ENCODE results near the gene CREB3.

Gene CREB3

GRCh38 chr9:35759795-35760194 is 27.3 kb downstream of the CREB3 start:
- H2BK120ac ChIP-seq (ENCODE audit: insufficient read depth, low read length, poor library complexity), result no peak overlapping the region
- H3K79me1 ChIP-seq (ENCODE audit: low read length), result peaks cover 9% of the 10 kb centered on the region
- H4K91ac ChIP-seq (ENCODE audit: low read depth, low read length), result no peak overlapping the region
- no peak for DNase-seq
- no peak overlapping the region for H2BK5ac ChIP-seq (ENCODE audit: low read depth, low read length, poor library complexity)
- no peak overlapping the region for H3K9ac ChIP-seq (ENCODE audit: low read length)
- H3K18ac ChIP-seq (ENCODE audit: low read length), result no peak overlapping the region
- H3K27me3 ChIP-seq (ENCODE audit: insufficient read depth, low read length), result no peaks in the 10 kb centered on the region
- no peak overlapping the region for H2AFZ ChIP-seq (ENCODE audit: insufficient read depth, low read length, poor library complexity)
- no peak overlapping the region for H3K4ac ChIP-seq (ENCODE audit: low read depth, low read length)
- H3K36me3 ChIP-seq (ENCODE audit: control insufficient read depth in 1 of 2, insufficient read depth in 2 of 2, low read length in 2 of 2), result no peaks in the 10 kb centered on the region
- no peak overlapping the region for H4K12ac ChIP-seq (ENCODE audit: low read depth, low read length)
- no CpG with 5 or more reads among the region's 4 CpGs for WGBS (ENCODE audit: extremely low coverage, insufficient coverage, insufficient read length)
- H2AK5ac ChIP-seq (ENCODE audit: low read length), result no peak overlapping the region
- H3K4me1 ChIP-seq (ENCODE audit: control insufficient read depth in 1 of 2, insufficient read depth in 2 of 2, low read length in 2 of 2), result peaks cover 0 to 12% of the 10 kb centered on the region in 2 experiments
- no peak overlapping the region for H2BK12ac ChIP-seq (ENCODE audit: low read length)
- H3K4me3 ChIP-seq (ENCODE audit: low read depth, low read length), result no peak overlapping the region
- H3K4me2 ChIP-seq (ENCODE audit: low read length), result no peak overlapping the region
- H3K23ac ChIP-seq (ENCODE audit: low read length), result no peak overlapping the region
- no peaks in the 10 kb centered on the region for H3K79me2 ChIP-seq (ENCODE audit: control insufficient read depth, insufficient read depth, low read length, poor library complexity)
- H3K9me3 ChIP-seq (ENCODE audit: insufficient read depth, low read depth, low read length), result no peaks in the 10 kb centered on the region
- H4K8ac ChIP-seq (ENCODE audit: low read depth, low read length), result no peak overlapping the region
- H3K14ac ChIP-seq (ENCODE audit: low read length), result no peak overlapping the region
- H3K27ac ChIP-seq (ENCODE audit: low read depth, low read length), result no peak overlapping the region

GRCh38 chr9:35760651-35761050 is 28.2 kb downstream of the CREB3 start:
- Histone ChIP-seq H3K4ac (ENCODE audit: low read depth, low read length) (no peak overlapping the region), H3K79me1 (ENCODE audit: low read length) (peaks cover 9% of the 10 kb centered on the region), H3K18ac (ENCODE audit: low read length) (no peak overlapping the region), H2BK12ac (ENCODE audit: low read length) (no peak overlapping the region), H2AK5ac (ENCODE audit: low read length) (no peak overlapping the region), H4K91ac (ENCODE audit: low read depth, low read length) (no peak overlapping the region), H3K36me3 (ENCODE audit: control insufficient read depth in 1 of 2, insufficient read depth in 2 of 2, low read length in 2 of 2) (no peaks in the 10 kb centered on the region), H3K4me3 (ENCODE audit: low read depth, low read length) (no peak overlapping the region), H3K27me3 (ENCODE audit: insufficient read depth, low read length) (no peaks in the 10 kb centered on the region), H3K9me3 (ENCODE audit: insufficient read depth, low read depth, low read length) (no peaks in the 10 kb centered on the region), H3K23ac (ENCODE audit: low read length) (no peak overlapping the region), H2AFZ (ENCODE audit: insufficient read depth, low read length, poor library complexity) (no peak overlapping the region), H3K9ac (ENCODE audit: low read length) (no peak overlapping the region), H2BK5ac (ENCODE audit: low read depth, low read length, poor library complexity) (no peak overlapping the region), H2BK120ac (ENCODE audit: insufficient read depth, low read length, poor library complexity) (no peak overlapping the region), H3K79me2 (ENCODE audit: control insufficient read depth, insufficient read depth, low read length, poor library complexity) (no peaks in the 10 kb centered on the region), H4K12ac (ENCODE audit: low read depth, low read length) (no peak overlapping the region), H3K27ac (ENCODE audit: low read depth, low read length) (no peak overlapping the region), H3K4me2 (ENCODE audit: low read length) (no peak overlapping the region), H3K4me1 (ENCODE audit: control insufficient read depth in 1 of 2, insufficient read depth in 2 of 2, low read length in 2 of 2) (peaks cover 0 to 12% of the 10 kb centered on the region in 2 experiments), H3K14ac (ENCODE audit: low read length) (no peak overlapping the region), H4K8ac (ENCODE audit: low read depth, low read length) (no peak overlapping the region)
- DNase-seq, result peak in 1 of 2 donors; percentile 31
- no CpG with 5 or more reads among the region's 2 CpGs for WGBS (ENCODE audit: extremely low coverage, insufficient coverage, insufficient read length)

- no peak overlapping the region for H2AFZ ChIP-seq (ENCODE audit: insufficient read depth, low read length, poor library complexity)
- H2AK5ac ChIP-seq (ENCODE audit: low read length), result no peak overlapping the region
- no peaks in the 10 kb centered on the region for H3K27me3 ChIP-seq (ENCODE audit: insufficient read depth, low read length)
- no peaks in the 10 kb centered on the region for H3K79me1 ChIP-seq (ENCODE audit: low read length)
- no peak overlapping the region for H4K8ac ChIP-seq (ENCODE audit: low read depth, low read length)
- no peak overlapping the region for H3K9ac ChIP-seq (ENCODE audit: low read length)
- no peak overlapping the region for H2BK120ac ChIP-seq (ENCODE audit: insufficient read depth, low read length, poor library complexity)
- H2BK12ac ChIP-seq (ENCODE audit: low read length), result no peak overlapping the region
- no peak overlapping the region for H3K27ac ChIP-seq (ENCODE audit: low read depth, low read length)
- DNase-seq, result no peak
- no peak overlapping the region for H2BK5ac ChIP-seq (ENCODE audit: low read depth, low read length, poor library complexity)
- peaks cover 0 to 5% of the 10 kb centered on the region in 2 experiments for H3K4me1 ChIP-seq (ENCODE audit: control insufficient read depth in 1 of 2, insufficient read depth in 2 of 2, low read length in 2 of 2)
- no peaks in the 10 kb centered on the region for H3K9me3 ChIP-seq (ENCODE audit: insufficient read depth, low read depth, low read length)
- H3K4ac ChIP-seq (ENCODE audit: low read depth, low read length), result no peak overlapping the region
- H3K18ac ChIP-seq (ENCODE audit: low read length), result no peak overlapping the region
- WGBS (ENCODE audit: extremely low coverage, insufficient coverage, insufficient read length), result no CpG with 5 or more reads among the region's 2 CpGs
- no peaks in the 10 kb centered on the region for H3K36me3 ChIP-seq (ENCODE audit: control insufficient read depth in 1 of 2, insufficient read depth in 2 of 2, low read length in 2 of 2)
- H4K12ac ChIP-seq (ENCODE audit: low read depth, low read length), result no peak overlapping the region
- H3K23ac ChIP-seq (ENCODE audit: low read length), result no peak overlapping the region
- H3K4me2 ChIP-seq (ENCODE audit: low read length), result no peak overlapping the region
- no peak overlapping the region for H3K4me3 ChIP-seq (ENCODE audit: low read depth, low read length)
- H4K91ac ChIP-seq (ENCODE audit: low read depth, low read length), result no peak overlapping the region
- no peaks in the 10 kb centered on the region for H3K79me2 ChIP-seq (ENCODE audit: control insufficient read depth, insufficient read depth, low read length, poor library complexity)
- H3K14ac ChIP-seq (ENCODE audit: low read length), result no peak overlapping the region
Observed at GRCh38 chr9:35763181-35763580, 30.7 kb downstream of the CREB3 start.

- H4K8ac ChIP-seq (ENCODE audit: low read depth, low read length), result no peak overlapping the region
- H3K4me2 ChIP-seq (ENCODE audit: low read length), result no peak overlapping the region
- H2BK12ac ChIP-seq (ENCODE audit: low read length), result no peak overlapping the region
- no peak overlapping the region for H3K14ac ChIP-seq (ENCODE audit: low read length)
- DNase-seq, result no peak
- no peak overlapping the region for H3K27ac ChIP-seq (ENCODE audit: low read depth, low read length)
- no peak overlapping the region for H2AFZ ChIP-seq (ENCODE audit: insufficient read depth, low read length, poor library complexity)
- no CpG with 5 or more reads among the region's 1 CpG for WGBS (ENCODE audit: extremely low coverage, insufficient coverage, insufficient read length)
- no peaks in the 10 kb centered on the region for H3K36me3 ChIP-seq (ENCODE audit: control insufficient read depth in 1 of 2, insufficient read depth in 2 of 2, low read length in 2 of 2)
- no peaks in the 10 kb centered on the region for H3K9me3 ChIP-seq (ENCODE audit: insufficient read depth, low read depth, low read length)
- no peak overlapping the region for H2AK5ac ChIP-seq (ENCODE audit: low read length)
- H3K79me1 ChIP-seq (ENCODE audit: low read length), result no peaks in the 10 kb centered on the region
- no peak overlapping the region for H3K4ac ChIP-seq (ENCODE audit: low read depth, low read length)
- H2BK5ac ChIP-seq (ENCODE audit: low read depth, low read length, poor library complexity), result no peak overlapping the region
- H3K79me2 ChIP-seq (ENCODE audit: control insufficient read depth, insufficient read depth, low read length, poor library complexity), result no peaks in the 10 kb centered on the region
- peaks cover 0 to 5% of the 10 kb centered on the region in 2 experiments for H3K4me1 ChIP-seq (ENCODE audit: control insufficient read depth in 1 of 2, insufficient read depth in 2 of 2, low read length in 2 of 2)
- no peak overlapping the region for H3K4me3 ChIP-seq (ENCODE audit: low read depth, low read length)
- H3K18ac ChIP-seq (ENCODE audit: low read length), result no peak overlapping the region
- no peaks in the 10 kb centered on the region for H3K27me3 ChIP-seq (ENCODE audit: insufficient read depth, low read length)
- no peak overlapping the region for H3K23ac ChIP-seq (ENCODE audit: low read length)
- no peak overlapping the region for H2BK120ac ChIP-seq (ENCODE audit: insufficient read depth, low read length, poor library complexity)
- H4K91ac ChIP-seq (ENCODE audit: low read depth, low read length), result no peak overlapping the region
- no peak overlapping the region for H4K12ac ChIP-seq (ENCODE audit: low read depth, low read length)
- H3K9ac ChIP-seq (ENCODE audit: low read length), result no peak overlapping the region
Observed at GRCh38 chr9:35763803-35764202, 31.3 kb downstream of the CREB3 start.

All from trophoblast cell (in vitro differentiated cells and primary cell).